Ishikawa (cell line): ENCODE data around the gene PLN.

ENCODE experiments used
- CEBPB ChIP-seq: IDR thresholded peaks from 2 replicates; pipeline ENCODE4 v1.6.1; 2012
- CREB1 ChIP-seq: IDR thresholded peaks from 2 replicates; pipeline ENCODE4 v1.6.1; 2012; ENCODE audit warnings: low read depth
- EGR1 ChIP-seq: IDR thresholded peaks from 2 replicates; pipeline ENCODE4 v1.6.1; 2012
- EP300 ChIP-seq: IDR thresholded peaks from 2 replicates; pipeline ENCODE4 v1.6.1; 2012; ENCODE audit warnings: borderline replicate concordance
- FOXM1 ChIP-seq: IDR thresholded peaks from 2 replicates; pipeline ENCODE4 v1.6.1; 2012; ENCODE audit warnings: low read depth, borderline replicate concordance
- NFIC ChIP-seq: IDR thresholded peaks from 2 replicates; pipeline ENCODE4 v1.6.1; 2012
- RAD21 ChIP-seq: IDR thresholded peaks from 2 replicates; pipeline ENCODE4 v1.6.1; 2012; ENCODE audit warnings: low read depth
- TAF1 ChIP-seq: IDR thresholded peaks from 2 replicates; pipeline ENCODE4 v1.6.1; 2012; ENCODE audit warnings: low read depth, mild to moderate bottlenecking
- TCF12 ChIP-seq: IDR thresholded peaks from 2 replicates; pipeline ENCODE4 v1.6.1; 2012; ENCODE audit warnings: low read depth
- TEAD4 ChIP-seq: IDR thresholded peaks from 2 replicates; pipeline ENCODE4 v1.6.1; 2012
- YY1 ChIP-seq: IDR thresholded peaks from 2 replicates; pipeline ENCODE4 v1.6.1; 2012; ENCODE audit warnings: low read depth
- ZBTB7A ChIP-seq: IDR thresholded peaks from 2 replicates; pipeline ENCODE4 v1.6.1; 2012; ENCODE audit warnings: low read depth
- TF ChIP-seq, protein P1 (sequence below): IDR thresholded peaks from 2 replicates; pipeline ENCODE4 v1.6.1; 2012
- TF ChIP-seq, protein P2 (sequence below): IDR thresholded peaks from 2 replicates; pipeline ENCODE4 v1.6.1; 2012
- TF ChIP-seq, protein P3 (sequence below): IDR thresholded peaks from 2 replicates; pipeline ENCODE4 v1.6.1; 2012; ENCODE audit warnings: low read depth, mild to moderate bottlenecking

The PLN gene

DNA sequence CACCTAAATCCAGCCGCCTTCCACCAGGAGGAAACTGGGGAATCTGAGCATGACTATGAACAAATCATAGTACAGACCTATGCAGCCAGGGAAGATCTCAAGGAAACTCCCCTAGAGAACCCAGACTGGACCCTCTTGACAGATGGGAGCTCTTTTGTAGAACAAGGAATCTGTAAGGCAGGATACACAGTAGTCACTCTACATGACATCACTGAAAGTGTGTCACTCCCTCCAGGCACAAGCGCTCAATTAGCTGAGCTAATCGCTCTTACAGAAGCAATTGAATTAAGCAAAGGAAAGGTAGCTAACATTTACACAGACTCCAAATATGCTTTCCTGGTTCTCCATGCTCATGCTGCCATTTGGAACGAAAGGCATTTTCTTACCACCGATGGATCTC, 36.8 kb downstream of the PLN start:
- no peak for TF ChIP-seq CEBPB
- TF ChIP-seq YY1, result no peak
- no peak for TF ChIP-seq TAF1
- TF ChIP-seq RAD21, result no peak
- TF ChIP-seq FOXM1, result no peak
- no peak for TF ChIP-seq TEAD4
- TF ChIP-seq, protein P1, sequence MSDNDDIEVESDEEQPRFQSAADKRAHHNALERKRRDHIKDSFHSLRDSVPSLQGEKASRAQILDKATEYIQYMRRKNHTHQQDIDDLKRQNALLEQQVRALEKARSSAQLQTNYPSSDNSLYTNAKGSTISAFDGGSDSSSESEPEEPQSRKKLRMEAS, result no peak
- TF ChIP-seq, protein P2, sequence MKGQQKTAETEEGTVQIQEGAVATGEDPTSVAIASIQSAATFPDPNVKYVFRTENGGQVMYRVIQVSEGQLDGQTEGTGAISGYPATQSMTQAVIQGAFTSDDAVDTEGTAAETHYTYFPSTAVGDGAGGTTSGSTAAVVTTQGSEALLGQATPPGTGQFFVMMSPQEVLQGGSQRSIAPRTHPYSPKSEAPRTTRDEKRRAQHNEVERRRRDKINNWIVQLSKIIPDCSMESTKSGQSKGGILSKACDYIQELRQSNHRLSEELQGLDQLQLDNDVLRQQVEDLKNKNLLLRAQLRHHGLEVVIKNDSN, result no peak
- no peak for TF ChIP-seq EGR1

DNA sequence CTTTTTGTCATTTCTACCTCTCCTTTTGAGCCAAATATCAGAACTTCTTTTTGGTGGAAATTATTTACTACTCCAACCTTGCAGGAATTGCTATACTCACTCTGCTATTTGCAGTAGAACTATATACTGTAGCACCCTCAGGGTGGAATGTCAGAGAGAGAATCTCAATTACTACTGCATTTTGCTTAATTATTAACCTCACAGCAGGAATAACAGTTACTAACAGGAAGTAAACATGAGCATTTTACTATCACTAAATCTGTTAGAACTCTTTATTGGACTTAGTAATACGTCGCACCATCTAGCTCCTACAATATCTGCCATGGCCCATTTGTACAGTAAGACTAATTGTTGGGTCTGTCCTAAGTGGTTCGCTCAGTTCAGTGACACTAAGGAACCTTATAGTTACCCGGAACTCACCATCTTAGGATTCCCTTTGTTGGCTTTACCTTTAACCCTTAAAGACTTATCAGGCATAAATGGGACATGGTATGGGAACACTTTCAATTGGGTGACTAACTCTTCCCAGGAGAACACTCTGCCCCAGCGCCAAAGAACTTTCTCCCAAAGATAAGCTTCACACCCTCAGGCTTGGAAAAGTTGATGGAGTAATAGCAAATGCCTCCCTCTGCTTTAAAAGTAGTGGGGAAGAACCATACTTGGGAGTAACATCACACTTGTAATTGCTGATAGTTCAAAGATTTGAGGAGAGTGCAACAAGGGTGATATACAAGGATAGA, 38.8 kb downstream of the PLN start:
- TF ChIP-seq TAF1 (no peak), TEAD4 (no peak), YY1 (no peak), ZBTB7A (no peak), EP300 (no peak), CREB1 (no peak), TCF12 (no peak), CEBPB (no peak), RAD21 (no peak), FOXM1 (no peak), EGR1 (no peak)
- TF ChIP-seq, protein P2, result no peak
- TF ChIP-seq, protein P1, result no peak
- TF ChIP-seq, protein P3, sequence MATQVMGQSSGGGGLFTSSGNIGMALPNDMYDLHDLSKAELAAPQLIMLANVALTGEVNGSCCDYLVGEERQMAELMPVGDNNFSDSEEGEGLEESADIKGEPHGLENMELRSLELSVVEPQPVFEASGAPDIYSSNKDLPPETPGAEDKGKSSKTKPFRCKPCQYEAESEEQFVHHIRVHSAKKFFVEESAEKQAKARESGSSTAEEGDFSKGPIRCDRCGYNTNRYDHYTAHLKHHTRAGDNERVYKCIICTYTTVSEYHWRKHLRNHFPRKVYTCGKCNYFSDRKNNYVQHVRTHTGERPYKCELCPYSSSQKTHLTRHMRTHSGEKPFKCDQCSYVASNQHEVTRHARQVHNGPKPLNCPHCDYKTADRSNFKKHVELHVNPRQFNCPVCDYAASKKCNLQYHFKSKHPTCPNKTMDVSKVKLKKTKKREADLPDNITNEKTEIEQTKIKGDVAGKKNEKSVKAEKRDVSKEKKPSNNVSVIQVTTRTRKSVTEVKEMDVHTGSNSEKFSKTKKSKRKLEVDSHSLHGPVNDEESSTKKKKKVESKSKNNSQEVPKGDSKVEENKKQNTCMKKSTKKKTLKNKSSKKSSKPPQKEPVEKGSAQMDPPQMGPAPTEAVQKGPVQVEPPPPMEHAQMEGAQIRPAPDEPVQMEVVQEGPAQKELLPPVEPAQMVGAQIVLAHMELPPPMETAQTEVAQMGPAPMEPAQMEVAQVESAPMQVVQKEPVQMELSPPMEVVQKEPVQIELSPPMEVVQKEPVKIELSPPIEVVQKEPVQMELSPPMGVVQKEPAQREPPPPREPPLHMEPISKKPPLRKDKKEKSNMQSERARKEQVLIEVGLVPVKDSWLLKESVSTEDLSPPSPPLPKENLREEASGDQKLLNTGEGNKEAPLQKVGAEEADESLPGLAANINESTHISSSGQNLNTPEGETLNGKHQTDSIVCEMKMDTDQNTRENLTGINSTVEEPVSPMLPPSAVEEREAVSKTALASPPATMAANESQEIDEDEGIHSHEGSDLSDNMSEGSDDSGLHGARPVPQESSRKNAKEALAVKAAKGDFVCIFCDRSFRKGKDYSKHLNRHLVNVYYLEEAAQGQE, result no peak

DNA sequence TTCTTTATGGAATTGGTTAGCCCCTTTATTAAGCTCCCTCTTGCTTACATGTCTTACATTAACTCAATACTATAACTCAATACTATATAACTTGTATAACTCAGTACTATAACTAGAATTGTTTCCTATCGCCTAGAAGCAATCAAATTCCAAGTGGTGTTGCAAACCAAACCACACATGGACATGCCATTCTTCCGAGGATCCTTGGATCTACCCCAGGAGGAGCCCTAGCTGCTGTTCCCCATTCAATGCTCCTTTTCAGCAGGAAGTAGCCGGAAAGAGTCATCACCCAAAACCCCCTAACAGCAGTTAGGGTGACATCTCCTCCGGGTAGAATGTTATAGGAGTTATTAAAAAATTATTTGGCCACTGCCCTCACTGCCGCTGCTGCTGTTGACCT, 40.5 kb downstream of the PLN start:
- TF ChIP-seq CEBPB (no peak), TEAD4 (no peak), YY1 (no peak), RAD21 (no peak), CREB1 (no peak), EP300 (no peak), TCF12 (no peak), FOXM1 (no peak), ZBTB7A (no peak), TAF1 (no peak), NFIC (no peak), EGR1 (no peak)
- TF ChIP-seq, protein P2, result no peak
- TF ChIP-seq, protein P3, result no peak
- TF ChIP-seq, protein P1, result no peak

DNA sequence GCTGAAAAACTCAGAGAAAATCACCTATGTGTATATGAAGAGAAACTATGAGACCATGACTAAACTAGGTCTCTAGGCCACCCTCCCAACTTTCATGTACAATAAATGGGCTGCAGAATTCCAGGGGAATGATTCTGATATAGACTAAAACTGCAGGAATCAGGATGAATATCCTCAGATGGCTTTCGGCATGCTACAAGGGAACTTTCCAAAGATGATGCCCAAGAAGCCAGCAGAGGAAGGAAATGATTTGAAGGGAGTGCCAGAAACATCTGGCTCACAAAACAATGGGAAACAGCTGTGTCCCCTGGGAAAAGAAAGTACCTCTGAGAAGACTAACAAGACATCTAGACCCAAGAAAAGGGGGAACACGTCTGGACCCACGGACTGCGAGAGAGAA, 41.1 kb downstream of the PLN start:
- TF ChIP-seq RAD21, result no peak
- no peak for TF ChIP-seq TCF12
- no peak for TF ChIP-seq FOXM1
- no peak for TF ChIP-seq CEBPB
- no peak for TF ChIP-seq TAF1
- TF ChIP-seq YY1, result no peak
